Measurements from ENCODE around the gene TMEM234. TPM values are rescaled to one million over a fixed set of nuclear protein-coding genes. Genes with fewer than 3 reads are reported as not detected.

Gene TMEM234
- total and polyA plus RNA-seq, 2 of the 13 experiments (the other 11 are each of a cell fraction or from before 2014, with no cell fraction given), result 6.1 to 9.0 TPM

DNA sequence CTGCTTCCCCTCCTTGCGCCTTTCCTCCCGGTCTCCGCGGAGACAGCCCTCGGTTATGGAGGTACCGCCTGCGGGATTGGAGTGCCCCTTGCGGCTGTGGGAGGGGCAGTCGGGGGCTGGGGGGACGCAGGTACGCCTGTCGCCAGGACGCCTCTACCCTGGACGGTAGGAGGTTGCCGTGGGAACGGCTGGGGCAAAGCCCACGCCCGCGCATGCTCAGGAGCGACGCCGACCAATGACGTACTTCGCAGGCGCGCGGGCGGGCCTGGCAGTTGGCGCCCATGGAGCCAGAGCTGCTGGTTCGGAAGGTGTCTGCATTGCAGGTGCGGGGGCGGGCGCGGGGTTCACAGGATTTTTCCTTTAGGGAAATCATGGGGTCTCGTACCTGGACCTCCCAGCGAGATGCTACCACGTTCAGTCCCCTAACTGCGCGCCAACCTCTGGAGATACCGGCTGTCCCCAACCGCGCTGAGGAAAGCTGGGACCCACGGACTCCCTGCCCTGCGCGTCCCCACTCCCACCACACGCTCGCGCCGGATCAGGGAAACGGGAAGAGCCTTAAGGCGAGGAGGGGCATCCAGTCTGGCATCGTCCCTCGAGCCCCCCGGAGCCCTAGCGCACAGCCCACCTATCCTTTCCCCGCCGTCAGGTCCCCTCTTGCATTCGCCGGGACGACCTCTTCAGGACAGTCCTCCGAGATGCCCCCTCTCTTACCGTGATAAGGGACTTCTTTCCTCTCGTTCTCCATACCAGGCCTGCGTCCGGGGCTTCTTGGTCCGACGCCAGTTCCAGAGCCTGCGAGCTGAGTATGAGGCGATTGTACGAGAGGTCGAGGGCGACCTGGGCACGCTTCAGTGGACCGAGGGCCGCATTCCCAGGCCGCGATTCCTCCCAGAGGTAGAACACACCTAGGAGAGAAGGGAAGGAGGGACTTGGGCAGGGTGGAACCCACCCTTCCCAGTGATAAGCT is 16.5 kb downstream of the TMEM234 start, which contains the start of gene IQCC (continued):
- TF ChIP-seq ZHX2 (IDR thresholded peaks at IDR 0.05; ENCODE audit: low read depth), result 0 out of 2 replicates have a peak, but pooled peaks have one; percentile 31
- no peak for TF ChIP-seq ZHX2 (CRISPR knock-in tag; IDR thresholded peaks at IDR 0.05; ENCODE audit: borderline replicate concordance)
- no peak for TF ChIP-seq JUNB (CRISPR knock-in tag; IDR thresholded peaks at IDR 0.05; ENCODE audit: borderline replicate concordance)
- peak; percentile 94; the same call in 2 of the 3 replicates for TF ChIP-seq MXI1 (IDR thresholded peaks at IDR 0.05; ENCODE audit: borderline replicate concordance, low read depth, low read length)
- peak; percentile 71; the same call in 1 of the 2 replicates for TF ChIP-seq POGK (CRISPR knock-in tag; conservative IDR thresholded peaks at IDR 0.05)
- TF ChIP-seq MAX (IDR thresholded peaks at IDR 0.05), result peak; percentile 64; the same call in 1 of the 2 replicates
- TF ChIP-seq ZNF484 (CRISPR knock-in tag; IDR thresholded peaks at IDR 0.05; ENCODE audit: borderline replicate concordance, low read depth), result no peak
- peak; percentile 21 for TF ChIP-seq SRSF1 (optimal IDR thresholded peaks at IDR 0.05; ENCODE audit: low read depth, low read length)
- peak; percentile 71 for TF ChIP-seq ATF2 (CRISPR knock-in tag; IDR thresholded peaks at IDR 0.05)
- TF ChIP-seq MAFF (IDR thresholded peaks at IDR 0.05; ENCODE audit: low read depth, low read length), result no peak
- no peak for TF ChIP-seq CREB3 (CRISPR knock-in tag; IDR thresholded peaks at IDR 0.05)
- peak; percentile 90 for TF ChIP-seq PHF20 (CRISPR knock-in tag; IDR thresholded peaks at IDR 0.05)
- no peak for TF ChIP-seq TAF15 (IDR thresholded peaks at IDR 0.05; ENCODE audit: low read depth, low read length, poor library complexity, severe bottlenecking)
- TF ChIP-seq, protein P1, sequence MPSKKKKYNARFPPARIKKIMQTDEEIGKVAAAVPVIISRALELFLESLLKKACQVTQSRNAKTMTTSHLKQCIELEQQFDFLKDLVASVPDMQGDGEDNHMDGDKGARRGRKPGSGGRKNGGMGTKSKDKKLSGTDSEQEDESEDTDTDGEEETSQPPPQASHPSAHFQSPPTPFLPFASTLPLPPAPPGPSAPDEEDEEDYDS (CRISPR knock-in tag; IDR thresholded peaks at IDR 0.05), result peak; percentile 53; the same call in 1 of the 2 replicates
- TF ChIP-seq ATF7-NPFF (CRISPR knock-in tag; IDR thresholded peaks at IDR 0.05; ENCODE audit: low read depth), result peak; percentile 80
- TF ChIP-seq ZNF253 (CRISPR knock-in tag; IDR thresholded peaks at IDR 0.05; ENCODE audit: borderline replicate concordance), result 0 out of 2 replicates have a peak, but pooled peaks have one; percentile 19
